ENCODE results near the gene KRTAP10-1.

- TF ChIP-seq EZH2 (IDR thresholded peaks at IDR 0.05; ENCODE audit: low read length) = no peak
- no peak for TF ChIP-seq CTCF (optimal IDR thresholded peaks at IDR 0.05 in 1 of 3, IDR thresholded peaks at IDR 0.05 in 1 of 3, conservative IDR thresholded peaks at IDR 0.05 in 1 of 3; ENCODE audit: extremely low read depth in 1 of 3, insufficient read depth in 2 of 3, low read length in 3 of 3)
Observed at GRCh38 chr21:44502171-44502958, 37.6 kb downstream of the KRTAP10-1 start.
